ENCODE results near the gene CADM1. TPM values are rescaled to one million over a fixed set of nuclear protein-coding genes. Genes with fewer than 3 reads are reported as not detected.

Gene CADM1
- total and polyA plus RNA-seq, 8 donors, result 0.58 to 29.7 (median 5.3) TPM

DNA sequence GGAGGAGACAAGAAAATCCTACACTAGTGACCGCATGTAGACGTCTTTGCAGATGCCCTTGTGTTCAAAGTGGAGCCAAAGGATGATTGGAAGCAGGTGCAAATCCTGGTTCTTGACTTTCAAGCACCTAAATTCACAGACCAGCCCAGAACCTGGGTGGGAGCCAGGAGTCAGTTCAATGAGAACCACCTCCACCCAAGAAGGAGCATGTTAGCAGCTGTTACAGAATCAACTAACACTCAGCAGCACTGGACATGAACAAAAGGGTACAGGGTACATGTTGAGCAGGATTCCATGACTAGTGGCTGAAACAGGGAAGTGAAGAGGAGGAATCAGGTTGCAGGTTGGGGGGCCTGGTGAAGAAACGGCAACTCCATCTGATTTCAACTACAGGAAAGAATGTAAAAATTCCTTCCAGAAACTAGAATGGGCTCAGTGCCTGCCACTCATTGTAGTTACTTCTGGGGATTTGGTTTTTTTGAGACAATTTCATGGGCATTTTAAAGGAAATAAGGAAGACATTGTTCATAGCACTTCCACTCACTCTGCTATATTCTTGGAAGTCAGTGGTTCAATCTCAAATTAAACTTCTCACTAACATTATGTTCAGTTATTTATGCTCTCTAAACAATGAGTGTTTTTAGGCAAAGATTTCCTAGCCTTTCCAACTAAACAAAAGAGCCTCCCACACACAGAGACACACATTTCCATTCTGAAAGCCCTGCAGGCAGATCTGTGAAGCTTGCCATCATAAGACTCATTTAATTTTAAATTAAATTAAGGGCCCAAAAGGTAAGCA is 173.3 kb downstream of the CADM1 start:
- TF ChIP-seq, protein P1, sequence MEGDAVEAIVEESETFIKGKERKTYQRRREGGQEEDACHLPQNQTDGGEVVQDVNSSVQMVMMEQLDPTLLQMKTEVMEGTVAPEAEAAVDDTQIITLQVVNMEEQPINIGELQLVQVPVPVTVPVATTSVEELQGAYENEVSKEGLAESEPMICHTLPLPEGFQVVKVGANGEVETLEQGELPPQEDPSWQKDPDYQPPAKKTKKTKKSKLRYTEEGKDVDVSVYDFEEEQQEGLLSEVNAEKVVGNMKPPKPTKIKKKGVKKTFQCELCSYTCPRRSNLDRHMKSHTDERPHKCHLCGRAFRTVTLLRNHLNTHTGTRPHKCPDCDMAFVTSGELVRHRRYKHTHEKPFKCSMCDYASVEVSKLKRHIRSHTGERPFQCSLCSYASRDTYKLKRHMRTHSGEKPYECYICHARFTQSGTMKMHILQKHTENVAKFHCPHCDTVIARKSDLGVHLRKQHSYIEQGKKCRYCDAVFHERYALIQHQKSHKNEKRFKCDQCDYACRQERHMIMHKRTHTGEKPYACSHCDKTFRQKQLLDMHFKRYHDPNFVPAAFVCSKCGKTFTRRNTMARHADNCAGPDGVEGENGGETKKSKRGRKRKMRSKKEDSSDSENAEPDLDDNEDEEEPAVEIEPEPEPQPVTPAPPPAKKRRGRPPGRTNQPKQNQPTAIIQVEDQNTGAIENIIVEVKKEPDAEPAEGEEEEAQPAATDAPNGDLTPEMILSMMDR (IDR thresholded peaks at IDR 0.05), result no peak
- no peak for TF ChIP-seq EP300 (IDR thresholded peaks at IDR 0.05)
- no peak for TF ChIP-seq POLR2A (IDR thresholded peaks at IDR 0.05)
- TF ChIP-seq POLR2AphosphoS5 (IDR thresholded peaks at IDR 0.05), result no peak
- intact Hi-C loops (cut with DNase I; ENCODE audit: low total_unique reads), result no loop called here

DNA sequence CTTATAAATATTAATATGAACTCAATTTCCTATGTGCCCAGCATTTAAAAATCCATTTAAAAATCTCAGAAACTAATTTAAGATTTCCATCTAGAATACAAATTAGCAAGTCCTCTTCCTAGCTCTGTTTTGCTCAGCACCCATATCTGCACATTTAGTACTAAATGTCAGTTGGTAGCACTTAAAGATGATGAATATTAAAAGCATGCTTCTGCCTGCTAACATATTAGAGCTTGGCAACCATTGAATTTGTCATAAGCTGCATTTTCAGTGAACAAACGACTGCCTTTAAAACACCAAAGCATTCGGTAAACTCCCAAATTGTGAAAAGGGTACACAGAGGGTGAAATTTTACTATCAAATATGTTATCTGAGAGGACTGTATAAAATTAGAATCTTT is 177.7 kb downstream of the CADM1 start:
- intact Hi-C loops (cut with DNase I; ENCODE audit: low total_unique reads), result loop anchor here (10.0 kb wide), 1 partner anchor 948 kb away; no protein-coding TSS in a partner anchor
- WGBS, 5 donors, result 71 to 87% (median 84%) methylated on average over 2 of the region's 2 CpGs
- Histone ChIP-seq H3K9me3 (no peaks in the 10 kb centered on the region), H3K4me1 (peaks cover 0 to 7% (median 0%) of the 10 kb centered on the region in 4 donors), H3K27me3 (no peaks in the 10 kb centered on the region), H3K27ac (no peak overlapping the region), H3K4me3 (no peak overlapping the region), H3K36me3 (no peaks in the 10 kb centered on the region)
- TF ChIP-seq, protein P1 (IDR thresholded peaks at IDR 0.05), result no peak
- TF ChIP-seq POLR2A (IDR thresholded peaks at IDR 0.05) (no peak), EP300 (IDR thresholded peaks at IDR 0.05) (no peak), POLR2AphosphoS5 (IDR thresholded peaks at IDR 0.05) (no peak)
- no peak for DNase-seq

More for the DNA sequence above, 173.3 kb downstream of the CADM1 start:
- Histone ChIP-seq H3K27ac (no peak overlapping the region), H3K4me1 (no peaks in the 10 kb centered on the region), H3K27me3 (no peaks in the 10 kb centered on the region), H3K4me3 (no peak overlapping the region), H3K36me3 (no peaks in the 10 kb centered on the region), H3K9me3 (no peaks in the 10 kb centered on the region)
- DNase-seq, result no peak
- WGBS, 5 donors, result 91 to 99% (median 96%) methylated on average over 3 of the region's 3 CpGs

DNA sequence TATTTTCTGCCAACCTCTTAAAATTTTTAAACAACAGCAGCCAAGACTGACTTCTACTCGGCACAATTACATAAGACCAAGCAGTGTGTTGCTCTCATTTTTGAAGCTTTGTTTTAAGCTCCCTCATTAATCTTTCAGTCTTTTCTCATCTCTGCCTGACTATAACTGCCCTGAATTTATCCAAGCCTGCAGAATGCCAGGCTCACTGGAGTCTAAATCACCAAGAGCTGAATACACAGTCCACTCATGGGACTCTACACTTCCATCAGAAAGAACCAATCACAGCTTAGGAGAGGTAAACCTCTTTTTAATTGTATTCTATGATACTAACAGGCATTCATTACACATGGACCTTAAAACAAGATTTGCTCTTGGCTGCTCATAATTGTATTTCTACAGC is 178.7 kb downstream of the CADM1 start:
- no peak for DNase-seq
- 76 to 94% (median 83%) methylated on average over 1 of the region's 1 CpG for WGBS, 5 donors
- H3K4me1 ChIP-seq, result peaks cover 0 to 7% (median 0%) of the 10 kb centered on the region in 4 donors
- intact Hi-C loops (cut with DNase I; ENCODE audit: low total_unique reads), result loop anchor here (10.0 kb wide), 1 partner anchor 949 kb away; no protein-coding TSS in a partner anchor
- TF ChIP-seq POLR2AphosphoS5 (IDR thresholded peaks at IDR 0.05) (no peak), POLR2A (IDR thresholded peaks at IDR 0.05) (no peak)
- TF ChIP-seq, protein P1 (IDR thresholded peaks at IDR 0.05), result no peak
- H3K36me3 ChIP-seq, result no peaks in the 10 kb centered on the region
- no peak overlapping the region for H3K27ac ChIP-seq
- H3K9me3 ChIP-seq, result no peaks in the 10 kb centered on the region
- no peaks in the 10 kb centered on the region for H3K27me3 ChIP-seq
- no peak overlapping the region for H3K4me3 ChIP-seq

DNA sequence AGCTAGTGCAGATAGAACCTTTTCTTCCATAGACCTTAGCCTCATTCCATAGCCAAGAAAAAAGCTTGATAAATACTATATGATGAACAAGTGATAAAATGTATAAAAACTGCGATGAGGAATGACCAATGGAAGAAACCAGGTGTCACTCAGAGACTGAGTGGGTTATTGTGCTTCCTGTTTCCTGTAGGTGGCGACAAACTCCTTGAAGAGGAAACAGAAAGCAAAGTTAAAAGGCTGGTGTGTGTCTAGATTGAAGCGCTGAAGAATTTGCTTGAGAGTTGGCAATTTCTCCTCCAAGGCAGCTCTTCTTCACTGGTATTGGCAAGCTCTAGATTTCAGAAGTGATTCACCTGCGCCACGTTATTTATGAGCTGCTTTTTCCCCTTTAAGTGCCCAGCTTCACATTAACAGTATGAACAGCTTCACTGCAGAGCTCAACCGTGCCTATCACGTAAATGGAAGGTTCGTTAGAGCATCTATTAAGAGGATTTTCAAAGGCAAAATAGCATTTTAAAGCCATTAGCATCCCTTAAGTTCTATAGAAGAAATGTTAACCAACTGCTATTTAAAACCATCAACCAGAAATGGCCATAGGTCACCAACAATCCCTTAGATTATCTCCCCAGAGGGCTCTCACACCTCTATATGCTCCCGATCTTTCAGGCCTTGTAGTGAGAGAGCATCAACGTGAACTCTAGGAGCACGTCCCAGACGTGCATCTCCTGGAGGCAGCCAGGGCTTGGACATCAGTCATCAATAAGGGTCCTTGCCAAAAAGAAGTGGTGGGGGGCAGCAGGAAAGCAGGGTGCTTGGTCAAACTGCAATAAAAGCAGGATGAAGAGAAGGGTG is 179.4 kb downstream of the CADM1 start:
- H3K27me3 ChIP-seq, result no peaks in the 10 kb centered on the region
- TF ChIP-seq, protein P1 (IDR thresholded peaks at IDR 0.05), result peak in 5 of 7 experiments; percentile 59 to 81 (median 70)
- TF ChIP-seq POLR2A (IDR thresholded peaks at IDR 0.05) (no peak), EP300 (IDR thresholded peaks at IDR 0.05) (no peak)
- H3K4me3 ChIP-seq, result no peak overlapping the region
- no peaks in the 10 kb centered on the region for H3K36me3 ChIP-seq
- H3K9me3 ChIP-seq, result no peaks in the 10 kb centered on the region
- H3K27ac ChIP-seq, result no peak overlapping the region
- H3K4me1 ChIP-seq, result peaks cover 0 to 7% (median 0%) of the 10 kb centered on the region in 4 donors
- DNase-seq, result peak; percentile 27 to 84
- intact Hi-C loops (cut with DNase I; ENCODE audit: low total_unique reads), result loop anchor here (10.0 kb wide), 1 partner anchor 950 kb away; no protein-coding TSS in a partner anchor
- 46 to 58% (median 48%) methylated on average over 12 of the region's 12 CpGs for WGBS, 5 donors

All from stomach (tissue), 9 donors.